SH-SY5Y (cell line): ENCODE data around the gene IFT52.

Source experiments
- GATA2 ChIP-seq: IDR thresholded peaks from 2 replicates; pipeline ENCODE4 v1.6.1; 2011; ENCODE audit warnings: mild to moderate bottlenecking, low read depth, low read length
- GATA3 ChIP-seq: IDR thresholded peaks from 2 replicates; pipeline ENCODE4 v1.6.1; 2011; ENCODE audit warnings: low read depth, mild to moderate bottlenecking, low read length, moderate library complexity

The IFT52 gene

GRCh38 chr20:43658069-43658722, 67.5 kb downstream of the IFT52 start:
- TF ChIP-seq GATA3 (no peak), GATA2 (no peak)

GRCh38 chr20:43658723-43659419, 68.1 kb downstream of the IFT52 start:
- no peak for TF ChIP-seq GATA3
- no peak for TF ChIP-seq GATA2

DNA sequence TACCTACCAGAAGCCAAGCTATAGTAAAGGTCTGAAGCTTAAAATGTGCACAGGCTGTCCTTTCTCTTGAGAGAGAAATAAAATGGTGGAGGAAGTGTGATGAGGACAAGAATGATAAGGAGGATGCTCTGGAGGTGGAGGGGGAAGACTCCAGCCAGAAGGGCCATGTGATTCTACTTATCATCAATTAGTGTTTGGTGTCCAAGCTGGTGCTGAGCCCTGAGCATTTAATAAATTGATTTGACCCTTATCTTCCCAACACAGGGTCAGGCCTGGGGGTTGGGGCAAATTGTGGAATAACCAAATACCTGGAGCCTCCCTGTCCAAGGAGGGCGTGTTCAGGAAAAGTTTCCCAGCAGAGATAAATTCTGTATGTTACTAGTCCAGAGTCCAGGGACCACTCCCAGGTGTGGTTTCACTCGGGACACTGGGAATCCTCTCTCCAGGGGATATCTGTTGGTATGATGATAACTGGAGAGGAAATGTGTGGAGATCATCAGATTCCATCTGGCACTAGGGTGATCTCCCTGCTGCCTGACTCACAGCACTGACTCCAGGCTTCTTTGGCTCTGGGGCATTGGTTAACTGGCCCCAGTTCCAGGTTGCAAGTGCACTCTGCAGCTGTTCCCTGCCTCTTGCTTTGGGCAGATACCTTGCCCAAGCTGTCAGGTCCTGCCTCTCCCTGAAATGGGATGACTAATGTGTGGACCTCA, 72.4 kb downstream of the IFT52 start:
- TF ChIP-seq GATA2 (peak; percentile 64), GATA3 (no peak)

GRCh38 chr20:43665466-43666176, 74.9 kb downstream of the IFT52 start:
- TF ChIP-seq GATA3 (no peak), GATA2 (no peak)

- no peak for TF ChIP-seq GATA2
- TF ChIP-seq GATA3, result no peak
These were observed 75.9 kb downstream of the IFT52 start, which contains the start of gene MYBL2 for GRCh38 chr20:43666376-43667328. TSS of gene MYBL2 (plus strand) at chr20:43667114. CDS start at chr20:43667284, 170 bp downstream.

DNA sequence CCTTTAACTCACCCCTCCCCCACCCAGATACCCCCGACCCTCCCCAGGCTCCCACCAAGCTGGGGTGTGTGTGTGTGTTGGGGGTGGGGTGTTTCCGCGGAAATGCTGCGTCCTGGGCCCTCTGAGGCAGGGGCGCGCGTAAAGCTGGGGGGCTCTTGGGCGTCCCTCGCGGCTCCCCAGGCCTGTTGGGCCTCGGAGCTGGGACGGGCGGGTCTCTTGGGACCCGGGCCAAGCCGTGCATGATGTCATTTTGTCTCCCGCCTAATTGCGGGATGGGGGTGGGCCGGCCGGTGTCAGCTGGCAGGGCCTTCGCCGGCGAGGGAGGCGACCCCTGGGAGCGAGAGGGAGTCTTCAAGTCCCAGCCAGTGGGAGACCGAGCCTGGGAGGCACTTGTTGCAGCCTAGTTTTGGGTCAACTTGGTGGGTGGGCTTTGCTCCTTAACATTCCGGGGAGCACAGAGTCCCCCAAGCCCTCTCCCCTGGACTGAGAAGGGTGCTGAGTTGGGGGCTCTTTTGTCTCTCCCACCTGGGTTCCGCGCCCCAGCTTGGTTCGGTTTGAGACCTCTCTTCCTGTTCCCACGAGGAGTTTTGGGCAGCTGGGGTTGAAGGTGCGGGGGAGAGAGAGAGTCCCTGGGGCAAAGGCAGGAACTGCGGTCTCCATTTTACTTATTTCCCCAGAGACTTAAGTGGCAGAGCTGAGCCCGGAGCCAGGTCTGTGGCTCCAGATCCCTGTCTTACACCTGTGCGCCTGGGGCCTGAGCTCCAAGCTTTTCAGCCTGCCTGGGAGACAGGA, 76.8 kb downstream of the IFT52 start:
- TF ChIP-seq GATA3 (no peak), GATA2 (no peak)

DNA sequence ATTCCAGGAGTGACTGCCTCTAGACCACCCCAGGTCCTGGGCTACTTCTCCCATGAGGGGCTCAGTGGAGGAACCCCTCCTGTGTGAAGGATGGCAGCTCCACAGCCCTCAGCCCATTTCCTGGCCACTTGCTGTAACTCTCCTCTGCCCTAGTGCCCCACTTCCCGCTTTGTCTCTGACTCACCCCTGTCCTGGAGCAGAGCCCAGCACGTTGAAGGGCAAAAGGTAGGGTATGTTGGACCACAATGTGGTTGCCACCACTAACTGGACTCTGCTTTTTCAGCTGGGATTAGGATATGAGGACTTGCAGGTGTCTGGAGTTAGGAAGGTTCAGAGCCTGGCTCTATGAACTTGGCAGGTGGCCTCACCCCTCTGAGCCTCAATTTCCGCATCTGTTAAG, 78.6 kb downstream of the IFT52 start:
- TF ChIP-seq GATA3, result no peak
- no peak for TF ChIP-seq GATA2

- TF ChIP-seq GATA2, result no peak
- TF ChIP-seq GATA3, result no peak
These were observed 79.7 kb downstream of the IFT52 start for GRCh38 chr20:43670423-43670822.

GRCh38 chr20:43676368-43676767, 85.6 kb downstream of the IFT52 start:
- TF ChIP-seq GATA2 (no peak), GATA3 (no peak)

- no peak for TF ChIP-seq GATA2
- TF ChIP-seq GATA3, result no peak
These were observed 90.2 kb downstream of the IFT52 start for GRCh38 chr20:43680981-43681380.

DNA sequence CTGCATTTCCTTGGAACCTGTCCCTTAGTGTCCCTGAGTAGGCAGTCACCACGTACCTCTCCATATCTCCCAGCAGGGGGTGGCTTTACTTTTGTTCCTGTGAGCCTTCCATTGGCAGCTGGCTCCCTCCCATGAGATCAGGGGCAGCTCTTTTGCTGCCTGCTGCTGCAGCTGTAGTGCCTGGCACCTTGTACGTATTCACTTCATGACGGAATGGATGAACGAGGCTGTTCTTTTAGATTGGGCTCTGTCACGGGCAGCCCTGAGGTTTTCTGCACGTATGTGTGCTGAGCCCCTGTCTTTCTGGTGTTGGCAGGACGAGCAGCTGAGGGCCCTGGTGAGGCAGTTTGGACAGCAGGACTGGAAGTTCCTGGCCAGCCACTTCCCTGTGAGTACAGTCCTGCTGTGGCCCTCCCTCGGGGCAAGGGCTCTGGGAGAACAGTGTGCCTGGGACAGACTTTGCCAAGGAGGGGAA, 90.8 kb downstream of the IFT52 start:
- TF ChIP-seq GATA3 (no peak), GATA2 (no peak)

GRCh38 chr20:43681991-43682410, 91.3 kb downstream of the IFT52 start:
- TF ChIP-seq GATA3, result no peak
- TF ChIP-seq GATA2, result no peak
